ENCODE measurements around the gene DST. TPM values are rescaled to one million over a fixed set of nuclear protein-coding genes. Genes with fewer than 3 reads are reported as not detected.

The DST gene
- total RNA-seq, 1 donor from 2014 or later = 442 TPM

DNA sequence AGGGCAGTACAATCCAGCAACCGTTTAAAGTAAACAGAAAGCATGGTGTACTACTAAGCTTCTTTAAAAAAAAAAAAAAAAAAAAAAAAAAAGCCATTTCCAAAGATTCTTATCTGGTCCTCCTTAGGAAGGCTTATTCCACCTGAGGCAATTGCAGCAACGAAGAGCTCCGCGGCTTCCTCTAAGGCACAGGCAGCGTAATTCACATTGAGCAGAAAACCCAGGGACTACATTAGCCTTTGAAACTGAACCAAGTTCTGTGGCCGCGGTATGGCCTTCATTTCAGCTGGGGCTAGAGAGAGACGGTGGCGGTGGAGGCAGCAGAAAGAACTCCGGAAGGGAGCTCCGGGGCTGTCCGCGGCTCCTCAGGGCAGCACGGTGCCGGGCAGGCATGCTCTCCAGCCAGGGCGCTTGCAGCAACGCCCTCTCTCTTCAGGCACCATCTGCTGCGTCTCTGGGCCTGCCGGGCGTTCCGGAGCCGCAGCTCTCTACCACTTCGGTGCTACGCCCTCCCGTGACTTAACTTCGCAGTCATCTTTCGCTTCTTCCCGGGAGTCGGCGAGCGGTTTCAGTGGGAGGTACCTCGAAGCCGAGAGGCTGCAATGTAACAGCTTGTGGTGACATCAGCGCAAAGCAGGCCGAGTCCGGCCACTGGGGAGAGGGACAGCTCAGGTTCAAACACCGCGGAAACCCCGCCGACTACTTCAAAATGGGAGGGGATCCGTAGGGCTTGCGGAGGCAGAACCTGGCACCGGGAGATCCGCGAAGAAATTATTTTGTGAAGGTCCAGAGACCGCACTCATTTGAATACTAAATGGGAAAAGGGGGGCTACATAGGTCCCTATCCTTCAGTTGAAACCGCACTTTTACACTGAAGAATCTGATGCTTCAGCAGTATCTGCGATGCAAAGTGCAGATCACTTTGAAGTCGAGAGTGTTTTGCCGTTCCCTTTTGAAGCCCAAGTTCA lies 100.0 kb downstream of the DST start:
- H3K79me2 ChIP-seq (ENCODE audit: insufficient read depth, low read length) = peaks cover 87% of the 10 kb centered on the region
- Mint-ChIP-seq H3K4me3 (ENCODE audit: unreplicated experiment) (no peak overlapping the region), H3K4me1 (ENCODE audit: low read depth, unreplicated experiment) (peaks cover 5% of the 10 kb centered on the region), H3K36me3 (ENCODE audit: low read depth, unreplicated experiment) (no peaks in the 10 kb centered on the region), H3K27ac (ENCODE audit: unreplicated experiment) (no peak overlapping the region), H3K27me3 (ENCODE audit: low read depth, unreplicated experiment) (no peaks in the 10 kb centered on the region), H3K9me3 (ENCODE audit: unreplicated experiment) (no peaks in the 10 kb centered on the region)
- no peak overlapping the region for H2AFZ ChIP-seq (ENCODE audit: low read depth, low read length)
- no peaks in the 10 kb centered on the region for H3K9me3 ChIP-seq (ENCODE audit: insufficient read depth, low read depth, low read length)
- peak overlapping the region; percentile 95 for H3K27ac ChIP-seq (ENCODE audit: low read depth, low read length)
- peak overlapping the region; percentile 94 for H3K4me2 ChIP-seq (ENCODE audit: low read length)
- no peaks in the 10 kb centered on the region for H3K27me3 ChIP-seq (ENCODE audit: insufficient read depth, low read length)
- H3K4me3 ChIP-seq (ENCODE audit: insufficient read depth, low read depth, low read length) = peak overlapping the region; percentile 71
- DNase-seq (ENCODE audit: low read depth) (peak; percentile 98), FAIRE-seq (peak; percentile 77)
- peaks cover 47% of the 10 kb centered on the region for H4K20me1 ChIP-seq (ENCODE audit: insufficient read depth, low read length)
- TF ChIP-seq, protein P1, sequence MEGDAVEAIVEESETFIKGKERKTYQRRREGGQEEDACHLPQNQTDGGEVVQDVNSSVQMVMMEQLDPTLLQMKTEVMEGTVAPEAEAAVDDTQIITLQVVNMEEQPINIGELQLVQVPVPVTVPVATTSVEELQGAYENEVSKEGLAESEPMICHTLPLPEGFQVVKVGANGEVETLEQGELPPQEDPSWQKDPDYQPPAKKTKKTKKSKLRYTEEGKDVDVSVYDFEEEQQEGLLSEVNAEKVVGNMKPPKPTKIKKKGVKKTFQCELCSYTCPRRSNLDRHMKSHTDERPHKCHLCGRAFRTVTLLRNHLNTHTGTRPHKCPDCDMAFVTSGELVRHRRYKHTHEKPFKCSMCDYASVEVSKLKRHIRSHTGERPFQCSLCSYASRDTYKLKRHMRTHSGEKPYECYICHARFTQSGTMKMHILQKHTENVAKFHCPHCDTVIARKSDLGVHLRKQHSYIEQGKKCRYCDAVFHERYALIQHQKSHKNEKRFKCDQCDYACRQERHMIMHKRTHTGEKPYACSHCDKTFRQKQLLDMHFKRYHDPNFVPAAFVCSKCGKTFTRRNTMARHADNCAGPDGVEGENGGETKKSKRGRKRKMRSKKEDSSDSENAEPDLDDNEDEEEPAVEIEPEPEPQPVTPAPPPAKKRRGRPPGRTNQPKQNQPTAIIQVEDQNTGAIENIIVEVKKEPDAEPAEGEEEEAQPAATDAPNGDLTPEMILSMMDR (IDR thresholded peaks at IDR 0.05; ENCODE audit: insufficient read depth, low read depth, low read length) = no peak
- TF ChIP-seq EZH2 (IDR thresholded peaks at IDR 0.05; ENCODE audit: insufficient read depth, low read length) = no peak
- H3K4me1 ChIP-seq (ENCODE audit: insufficient read depth, low read length) = peaks cover 39% of the 10 kb centered on the region
- H3K9ac ChIP-seq (ENCODE audit: low read length) = peak overlapping the region; percentile 95
- H3K36me3 ChIP-seq (ENCODE audit: insufficient read depth, low read length) = no peaks in the 10 kb centered on the region

DNA sequence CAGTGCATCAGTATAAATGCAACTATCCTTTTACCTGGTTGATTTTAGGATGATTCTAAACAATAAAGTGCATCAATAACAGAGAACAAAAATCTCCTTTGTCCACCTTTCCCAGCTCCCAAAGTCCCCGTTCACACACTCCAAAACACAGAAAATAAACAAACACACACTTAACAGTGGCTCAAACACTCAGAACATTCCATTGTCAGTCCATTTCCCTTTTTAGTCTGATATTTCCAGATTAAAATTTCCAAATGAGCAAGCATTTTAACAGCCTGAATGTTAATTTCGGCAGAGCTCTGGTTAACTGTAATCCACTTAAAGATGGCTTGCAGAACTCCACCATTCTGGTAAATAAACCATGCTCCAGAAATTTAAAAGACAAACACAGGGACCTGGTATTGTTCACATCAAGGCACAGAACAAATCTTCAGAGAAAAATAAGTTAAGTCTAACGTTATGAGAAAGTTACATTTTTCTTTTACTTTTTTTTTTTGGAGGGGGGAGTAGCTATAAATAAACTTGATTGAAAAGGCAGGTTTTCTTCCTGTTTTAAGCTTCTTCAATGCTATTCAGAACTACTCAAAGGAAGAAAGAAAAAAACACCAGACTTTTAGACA lies 100.8 kb downstream of the DST start:
- TF ChIP-seq EZH2 (IDR thresholded peaks at IDR 0.05; ENCODE audit: insufficient read depth, low read length) = no peak
- TF ChIP-seq, protein P1 (IDR thresholded peaks at IDR 0.05; ENCODE audit: insufficient read depth, low read depth, low read length) = no peak
- peaks cover 39% of the 10 kb centered on the region for H3K4me1 ChIP-seq (ENCODE audit: insufficient read depth, low read length)
- no peaks in the 10 kb centered on the region for H3K9me3 ChIP-seq (ENCODE audit: insufficient read depth, low read depth, low read length)
- no peaks in the 10 kb centered on the region for H3K9me3 Mint-ChIP-seq (ENCODE audit: unreplicated experiment)
- H3K79me2 ChIP-seq (ENCODE audit: insufficient read depth, low read length) = peaks cover 87% of the 10 kb centered on the region
- DNase-seq (ENCODE audit: low read depth) = no peak
- no peaks in the 10 kb centered on the region for H3K27me3 ChIP-seq (ENCODE audit: insufficient read depth, low read length)
- H3K9ac ChIP-seq (ENCODE audit: low read length) = peak overlapping the region; percentile 95
- peaks cover 48% of the 10 kb centered on the region for H4K20me1 ChIP-seq (ENCODE audit: insufficient read depth, low read length)
- H3K4me3 Mint-ChIP-seq (ENCODE audit: unreplicated experiment) = no peak overlapping the region
- no peaks in the 10 kb centered on the region for H3K36me3 ChIP-seq (ENCODE audit: insufficient read depth, low read length)
- H3K27ac ChIP-seq (ENCODE audit: low read depth, low read length) = peak overlapping the region; percentile 95
- H3K36me3 Mint-ChIP-seq (ENCODE audit: low read depth, unreplicated experiment) = no peaks in the 10 kb centered on the region
- H3K4me3 ChIP-seq (ENCODE audit: insufficient read depth, low read depth, low read length) = peak overlapping the region; percentile 71
- H2AFZ ChIP-seq (ENCODE audit: low read depth, low read length) = no peak overlapping the region
- H3K4me1 Mint-ChIP-seq (ENCODE audit: low read depth, unreplicated experiment) = peaks cover 5% of the 10 kb centered on the region
- no peak for FAIRE-seq
- peak overlapping the region; percentile 94 for H3K4me2 ChIP-seq (ENCODE audit: low read length)
- no peaks in the 10 kb centered on the region for H3K27me3 Mint-ChIP-seq (ENCODE audit: low read depth, unreplicated experiment)
- H3K27ac Mint-ChIP-seq (ENCODE audit: unreplicated experiment) = no peak overlapping the region

Data from astrocyte (in vitro differentiated cells and primary cell).